Smooth muscle cell (in vitro differentiated cells): ENCODE results near the gene MARCHF3. TPM values are rescaled to one million over a fixed set of nuclear protein-coding genes. Genes with fewer than 3 reads are reported as not detected.

Source experiments
- DNase-seq: peaks from one replicate; lab custom pipeline; 2025; ENCODE audit not compliant: unreplicated experiment; lab: John Stamatoyannopoulos, UW
- H2AFZ ChIP-seq: fragments of 200-600 bp; sonication (generic); 2 replicates; pipeline ENCODE4 v1.6.0; 2016; ENCODE audit warnings: antibody characterized with exemption, low read depth, mild to moderate bottlenecking
- H3F3A ChIP-seq: fragments of 200-600 bp; sonication (generic); 2 replicates; pipeline ENCODE4 v1.6.0; 2017; ENCODE audit warnings: antibody characterized with exemption, low read depth
- H3K27ac ChIP-seq: fragments of 200-600 bp; sonication (generic); 2 replicates; pipeline ENCODE4 v1.5.1; 2016; ENCODE audit warnings: low read depth, mild to moderate bottlenecking
- H3K27me3 ChIP-seq: fragments of 200-600 bp; sonication (generic); 2 replicates; pipeline ENCODE4 v1.6.1; 2016; ENCODE audit warnings: low read depth, mild to moderate bottlenecking
- H3K36me3 ChIP-seq: fragments of 200-600 bp; sonication (generic); 2 replicates; pipeline ENCODE4 v1.5.1; 2016; ENCODE audit warnings: low read depth
- H3K4me1 ChIP-seq: fragments of 200-600 bp; sonication (generic); 2 replicates; pipeline ENCODE4 v1.5.1; 2016; ENCODE audit warnings: low read depth
- H3K4me2 ChIP-seq: fragments of 200-600 bp; sonication (generic); 2 replicates; pipeline ENCODE4 v1.6.0; 2016; ENCODE audit warnings: mild to moderate bottlenecking
- H3K4me3 ChIP-seq: fragments of 200-600 bp; sonication (generic); 2 replicates; pipeline ENCODE4 v1.5.1; 2016; ENCODE audit warnings: mild to moderate bottlenecking
- H3K79me2 ChIP-seq: fragments of 200-600 bp; sonication (generic); 2 replicates; pipeline ENCODE4 v1.6.0; 2016; ENCODE audit warnings: low read depth, mild to moderate bottlenecking
- H3K9ac ChIP-seq: fragments of 200-600 bp; sonication (generic); 2 replicates; pipeline ENCODE4 v1.6.0; 2016; ENCODE audit warnings: low read depth
- H3K9me3 ChIP-seq: fragments of 200-600 bp; sonication (generic); replicated peaks from 2 replicates; pipeline ENCODE4 v1.5.1; 2016; ENCODE audit warnings: low read depth
- H4K20me1 ChIP-seq: fragments of 200-600 bp; sonication (generic); 2 replicates; pipeline ENCODE4 v1.6.0; 2016; ENCODE audit warnings: low read depth
- WGBS: methylation state at CpG from one replicate; pipeline ENCODE4 v1.1.7; 2016; ENCODE audit warnings: low lambda C conversion rate; 5-methylcytosine and 5-hydroxymethylcytosine counted together
- polyA plus RNA-seq: library from polyadenylated mRNA; unstranded; fragments of >200 nt; fragmentation: Nextera tagmentation; extraction: Ambion mirVana; gene quantifications from 2 replicates; pipeline ENCODE4 v1.2.1, GENCODE V29; 2016
- total RNA-seq: library from RNA; depleted of rRNA; stranded (reverse); fragments of >200 nt; gene quantifications from 2 replicates; pipeline ENCODE4 v1.2.3, GENCODE V29; 2014
- TF ChIP-seq, protein P1 (sequence below): fragments of 200-600 bp; sonication (generic); IDR thresholded peaks from 2 replicates; pipeline ENCODE4 v1.5.1; 2017; ENCODE audit warnings: borderline replicate concordance, mild to moderate bottlenecking, antibody characterized with exemption; ENCODE audit not compliant: insufficient read depth, poor library complexity, severe bottlenecking

MARCHF3 gene
- total and polyA plus RNA-seq, 2 experiments from 2014 or later: 17.8 to 30.8 TPM

DNA sequence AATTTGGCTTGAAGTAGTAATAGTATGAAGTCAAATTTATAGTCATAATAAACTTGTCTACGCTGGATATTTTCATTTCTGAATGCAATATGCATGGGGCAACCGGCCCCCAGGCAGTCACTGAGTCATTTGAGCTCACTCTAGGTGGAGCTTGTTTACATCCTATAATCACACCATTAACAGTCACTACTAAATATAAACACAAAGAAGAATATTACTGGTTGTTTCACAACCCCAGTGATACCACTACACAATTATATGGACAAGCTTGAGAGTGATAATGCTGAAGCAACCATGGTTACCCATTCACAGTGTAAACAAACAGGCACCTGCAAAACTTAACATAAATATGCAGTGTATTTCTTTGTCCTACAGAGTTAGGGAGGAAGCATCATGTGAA is 68.7 kb downstream of the MARCHF3 start:
- Histone ChIP-seq H3K9ac (no peak overlapping the region), H3K4me2 (no peak overlapping the region), H3K4me1 (no peaks in the 10 kb centered on the region), H3F3A (no peaks in the 10 kb centered on the region), H3K27ac (no peak overlapping the region), H3K4me3 (no peak overlapping the region), H4K20me1 (no peaks in the 10 kb centered on the region), H2AFZ (no peak overlapping the region), H3K9me3 (no peaks in the 10 kb centered on the region), H3K27me3 (no peaks in the 10 kb centered on the region), H3K36me3 (no peaks in the 10 kb centered on the region), H3K79me2 (no peaks in the 10 kb centered on the region)
- TF ChIP-seq, protein P1, sequence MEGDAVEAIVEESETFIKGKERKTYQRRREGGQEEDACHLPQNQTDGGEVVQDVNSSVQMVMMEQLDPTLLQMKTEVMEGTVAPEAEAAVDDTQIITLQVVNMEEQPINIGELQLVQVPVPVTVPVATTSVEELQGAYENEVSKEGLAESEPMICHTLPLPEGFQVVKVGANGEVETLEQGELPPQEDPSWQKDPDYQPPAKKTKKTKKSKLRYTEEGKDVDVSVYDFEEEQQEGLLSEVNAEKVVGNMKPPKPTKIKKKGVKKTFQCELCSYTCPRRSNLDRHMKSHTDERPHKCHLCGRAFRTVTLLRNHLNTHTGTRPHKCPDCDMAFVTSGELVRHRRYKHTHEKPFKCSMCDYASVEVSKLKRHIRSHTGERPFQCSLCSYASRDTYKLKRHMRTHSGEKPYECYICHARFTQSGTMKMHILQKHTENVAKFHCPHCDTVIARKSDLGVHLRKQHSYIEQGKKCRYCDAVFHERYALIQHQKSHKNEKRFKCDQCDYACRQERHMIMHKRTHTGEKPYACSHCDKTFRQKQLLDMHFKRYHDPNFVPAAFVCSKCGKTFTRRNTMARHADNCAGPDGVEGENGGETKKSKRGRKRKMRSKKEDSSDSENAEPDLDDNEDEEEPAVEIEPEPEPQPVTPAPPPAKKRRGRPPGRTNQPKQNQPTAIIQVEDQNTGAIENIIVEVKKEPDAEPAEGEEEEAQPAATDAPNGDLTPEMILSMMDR: no peak
- WGBS: 62% methylated on average over 2 of the region's 2 CpGs
- no peak for DNase-seq

DNA sequence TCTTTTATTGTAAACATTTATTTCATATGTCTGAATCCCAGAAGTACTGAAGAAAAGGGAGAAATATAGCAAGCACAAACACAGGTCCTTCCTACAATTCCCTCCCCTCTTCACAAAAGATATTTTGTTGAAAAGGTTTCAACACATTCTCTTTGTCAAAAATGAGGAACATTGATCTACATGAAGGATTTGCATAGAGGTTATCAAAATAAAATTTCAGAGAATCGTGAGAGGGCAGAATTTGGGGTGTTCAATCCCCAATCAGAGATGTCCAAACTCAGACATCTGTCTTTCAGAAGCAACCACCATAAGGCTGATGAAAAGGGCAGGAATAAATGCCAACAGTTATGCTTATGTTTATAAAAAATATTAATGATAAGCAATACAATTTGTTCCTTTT is 69.2 kb downstream of the MARCHF3 start:
- H3K4me2 ChIP-seq: no peak overlapping the region
- 79% methylated on average over 1 of the region's 1 CpG for WGBS
- no peak for DNase-seq
- no peaks in the 10 kb centered on the region for H3K9me3 ChIP-seq
- H2AFZ ChIP-seq: no peak overlapping the region
- H3F3A ChIP-seq: no peaks in the 10 kb centered on the region
- no peak overlapping the region for H3K27ac ChIP-seq
- H3K79me2 ChIP-seq: no peaks in the 10 kb centered on the region
- H3K4me3 ChIP-seq: no peak overlapping the region
- no peaks in the 10 kb centered on the region for H3K36me3 ChIP-seq
- no peaks in the 10 kb centered on the region for H3K4me1 ChIP-seq
- no peaks in the 10 kb centered on the region for H4K20me1 ChIP-seq
- no peaks in the 10 kb centered on the region for H3K27me3 ChIP-seq
- H3K9ac ChIP-seq: no peak overlapping the region
- TF ChIP-seq, protein P1: no peak

DNA sequence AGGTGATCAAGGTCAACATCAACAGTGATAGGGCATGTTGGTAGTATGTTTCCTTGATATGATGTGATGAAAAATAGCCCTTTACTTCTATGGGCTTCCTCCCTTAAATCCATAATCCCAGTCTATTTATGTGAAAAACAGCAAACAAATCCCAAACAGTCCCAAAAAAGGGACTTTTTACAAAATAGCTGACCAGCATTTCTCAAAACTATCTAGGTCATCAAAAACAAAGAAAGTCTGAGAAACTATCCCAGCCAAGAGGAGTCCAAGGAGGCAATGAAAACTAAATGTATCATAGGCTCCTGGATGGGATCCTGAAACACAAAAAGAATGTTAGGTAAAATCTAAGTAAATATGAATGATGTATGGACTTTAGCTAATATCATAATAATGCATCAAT is 71.2 kb downstream of the MARCHF3 start:
- H3K36me3 ChIP-seq: no peaks in the 10 kb centered on the region
- no peak overlapping the region for H2AFZ ChIP-seq
- TF ChIP-seq, protein P1: no peak
- H4K20me1 ChIP-seq: no peaks in the 10 kb centered on the region
- H3K9ac ChIP-seq: no peak overlapping the region
- H3K4me2 ChIP-seq: no peak overlapping the region
- H3K9me3 ChIP-seq: no peaks in the 10 kb centered on the region
- no peaks in the 10 kb centered on the region for H3K79me2 ChIP-seq
- no peaks in the 10 kb centered on the region for H3F3A ChIP-seq
- no peak overlapping the region for H3K4me3 ChIP-seq
- DNase-seq: no peak
- no peak overlapping the region for H3K27ac ChIP-seq
- no peaks in the 10 kb centered on the region for H3K27me3 ChIP-seq
- no peaks in the 10 kb centered on the region for H3K4me1 ChIP-seq

DNA sequence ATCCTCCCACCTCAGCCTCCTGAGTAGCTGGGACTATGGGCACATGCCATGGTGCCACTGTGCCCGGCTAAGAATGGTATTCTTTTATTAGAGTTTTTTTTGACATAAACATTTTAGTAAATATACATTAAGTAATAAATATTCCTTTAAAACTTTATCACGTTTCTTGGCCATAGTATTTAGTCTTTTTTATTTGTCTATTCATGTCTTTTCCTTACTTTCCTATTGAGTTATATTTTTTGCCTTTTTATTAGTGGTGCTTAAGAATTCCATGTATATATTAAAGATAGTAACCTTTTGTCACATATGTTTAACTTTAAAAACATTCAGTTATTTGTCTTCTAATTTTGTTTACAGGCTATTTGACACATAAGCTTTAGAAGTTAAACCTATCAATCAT is 73.4 kb downstream of the MARCHF3 start:
- Histone ChIP-seq H3K4me3 (no peak overlapping the region), H3K4me2 (no peak overlapping the region), H3K9ac (no peak overlapping the region), H3K36me3 (no peaks in the 10 kb centered on the region), H2AFZ (no peak overlapping the region), H3K79me2 (no peaks in the 10 kb centered on the region), H3F3A (no peaks in the 10 kb centered on the region), H4K20me1 (no peaks in the 10 kb centered on the region), H3K27ac (no peak overlapping the region), H3K4me1 (no peaks in the 10 kb centered on the region), H3K27me3 (no peaks in the 10 kb centered on the region), H3K9me3 (no peaks in the 10 kb centered on the region)
- WGBS: 94% methylated on average over 2 of the region's 2 CpGs
- TF ChIP-seq, protein P1: no peak
- no peak for DNase-seq
